CD1c-positive myeloid dendritic cell (primary cell): Measurements from ENCODE around the gene ARMC7.
"Not testable (repeated sequence)": the region's sequence is repeated elsewhere in the genome, so short reads cannot be mapped to it uniquely, and the experiment has no call there.

Experiments
- DNase-seq: peaks from one replicate; pipeline ENCODE4 v3.0.0-alpha.2; 2016; ENCODE audit errors: extremely low spot score

Gene ARMC7

GRCh38 chr17:75153780-75154194 lies 44.0 kb downstream of the ARMC7 start:
- no peak for DNase-seq

GRCh38 chr17:75154195-75155106 lies 44.7 kb downstream of the ARMC7 start, which contains the start of gene JPT1:
JPT1 (minus strand) TSS chr17:75154512; CDS start chr17:75154397, 115 bp downstream.
- peak; percentile 98 for DNase-seq

GRCh38 chr17:75155191-75155601 lies 45.4 kb downstream of the ARMC7 start:
- DNase-seq = no peak

GRCh38 chr17:75158480-75158879 lies 48.7 kb downstream of the ARMC7 start:
- not testable (repeated sequence) for DNase-seq

- DNase-seq = no peak
Measured at GRCh38 chr17:75159196-75160031, 49.6 kb downstream of the ARMC7 start.

GRCh38 chr17:75160211-75160610 lies 50.4 kb downstream of the ARMC7 start:
- DNase-seq = no peak

- DNase-seq = no peak
Measured at GRCh38 chr17:75163074-75163473, 53.3 kb downstream of the ARMC7 start.

- DNase-seq = not testable (repeated sequence)
Measured at GRCh38 chr17:75164606-75165005, 54.8 kb downstream of the ARMC7 start.

GRCh38 chr17:75168998-75169397 lies 59.2 kb downstream of the ARMC7 start:
- DNase-seq = no peak

GRCh38 chr17:75173526-75173925 lies 63.8 kb downstream of the ARMC7 start:
- no peak for DNase-seq

GRCh38 chr17:75174996-75175395 lies 65.2 kb downstream of the ARMC7 start:
- DNase-seq = no peak

- no peak for DNase-seq
Measured at GRCh38 chr17:75176625-75177024, 66.9 kb downstream of the ARMC7 start.

- DNase-seq = no peak
Measured at GRCh38 chr17:75178453-75178852, 68.7 kb downstream of the ARMC7 start.
